OCI-LY7 (cell line): ENCODE results near the gene MRPL22.
"Not testable (repeated sequence)": the region's sequence is repeated elsewhere in the genome, so short reads cannot be mapped to it uniquely, and the experiment has no call there.

Source experiments
- CTCF ChIP-seq: fragments of 200-600 bp; sonication (generic); conservative IDR thresholded peaks from 2 replicates; pipeline ENCODE4 v1.5.1; 2014; ENCODE audit warnings: mild to moderate bottlenecking, antibody characterized with exemption, low read length, moderate library complexity, mixed read lengths
- EZH2phosphoT487 ChIP-seq: fragments of 200-600 bp; sonication (generic); IDR thresholded peaks from 2 replicates; pipeline ENCODE4 v1.6.1; 2018; ENCODE audit warnings: low read depth, borderline replicate concordance, mild to moderate bottlenecking, mixed run types, antibody characterized with exemption, low read length, moderate library complexity, mixed read lengths

GRCh38 chr5:154978294-154978693, 37.4 kb downstream of the MRPL22 start:
- not testable (repeated sequence) for TF ChIP-seq CTCF, EZH2phosphoT487
